ENCODE data around the gene POMC.
"Not testable (repeated sequence)": the region's sequence is repeated elsewhere in the genome, so short reads cannot be mapped to it uniquely, and the experiment has no call there.

Gene POMC

GRCh38 chr2:25132693-25133092, 35.7 kb downstream of the POMC start:
- DNase-seq (ENCODE audit: low read depth, low spot score): no peak

- DNase-seq (ENCODE audit: low read depth, low spot score): no peak
These were observed 36.1 kb downstream of the POMC start for GRCh38 chr2:25132299-25132635.

GRCh38 chr2:25131567-25132298, 36.6 kb downstream of the POMC start:
- no peak for DNase-seq (ENCODE audit: low read depth, low spot score)

GRCh38 chr2:25131253-25131566, 37.2 kb downstream of the POMC start:
- DNase-seq (ENCODE audit: low read depth, low spot score): no peak

- DNase-seq (ENCODE audit: low read depth, low spot score): no peak
These were observed 38.4 kb downstream of the POMC start for GRCh38 chr2:25129901-25130520.

- no peak for DNase-seq (ENCODE audit: low read depth, low spot score)
These were observed 40.7 kb downstream of the POMC start for GRCh38 chr2:25127646-25128045.

- not testable (repeated sequence) for DNase-seq (ENCODE audit: low read depth, low spot score)
These were observed 41.3 kb downstream of the POMC start for GRCh38 chr2:25127071-25127470.

GRCh38 chr2:25125976-25126375, 42.4 kb downstream of the POMC start:
- no peak for DNase-seq (ENCODE audit: low read depth, low spot score)

GRCh38 chr2:25125189-25125588, 43.2 kb downstream of the POMC start:
- no peak for DNase-seq (ENCODE audit: low read depth, low spot score)

- no peak for DNase-seq (ENCODE audit: low read depth, low spot score)
These were observed 44.7 kb downstream of the POMC start for GRCh38 chr2:25123682-25124081.

GRCh38 chr2:25122367-25122766, 46.0 kb downstream of the POMC start:
- no peak for DNase-seq (ENCODE audit: low read depth, low spot score)

- DNase-seq (ENCODE audit: low read depth, low spot score): no peak
These were observed 49.1 kb downstream of the POMC start for GRCh38 chr2:25119263-25119662.

- DNase-seq (ENCODE audit: low read depth, low spot score): no peak
These were observed 51.4 kb downstream of the POMC start for GRCh38 chr2:25116956-25117355.

GRCh38 chr2:25115902-25116301, 52.5 kb downstream of the POMC start:
- no peak for DNase-seq (ENCODE audit: low read depth, low spot score)

GRCh38 chr2:25115249-25115883, 53.0 kb downstream of the POMC start:
- DNase-seq (ENCODE audit: low read depth, low spot score): no peak

- DNase-seq (ENCODE audit: low read depth, low spot score): no peak
These were observed 56.3 kb downstream of the POMC start for GRCh38 chr2:25112113-25112512.
